ENCODE results near the gene ADSS1.
"Not testable (repeated sequence)": the region's sequence is repeated elsewhere in the genome, so short reads cannot be mapped to it uniquely, and the experiment has no call there.

The ADSS1 gene

DNA sequence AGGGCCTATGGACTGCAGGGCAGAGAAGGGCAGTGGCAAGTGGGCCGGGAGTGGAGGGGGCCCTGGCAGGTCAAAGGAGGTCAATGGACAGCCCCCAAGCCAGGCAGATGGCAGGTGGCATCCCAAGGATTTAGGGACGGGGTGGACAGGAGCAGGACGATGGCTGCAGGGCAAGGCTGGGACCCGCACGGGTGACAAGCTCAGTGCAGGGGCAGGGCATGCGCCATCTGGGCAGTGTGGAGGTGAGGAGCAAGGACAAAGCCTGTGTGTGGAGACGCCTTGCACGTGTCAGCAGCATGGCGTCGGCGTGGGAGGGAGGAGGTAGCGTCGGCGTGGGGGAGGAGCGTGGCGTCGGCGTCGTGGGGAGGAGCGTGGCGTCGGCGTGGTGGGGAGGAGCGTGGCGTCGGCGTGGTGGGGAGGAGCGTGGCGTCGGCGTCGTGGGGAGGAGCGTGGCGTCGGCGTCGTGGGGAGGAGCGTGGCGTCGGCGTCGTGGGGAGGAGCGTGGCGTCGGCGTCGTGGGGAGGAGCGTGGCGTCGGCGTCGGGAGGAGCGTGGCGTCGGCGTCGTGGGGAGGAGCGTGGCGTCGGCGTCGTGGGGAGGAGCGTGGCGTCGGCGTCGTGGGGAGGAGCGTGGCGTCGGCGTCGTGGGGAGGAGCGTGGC is 5.3 kb downstream of the ADSS1 start:
- DNase-seq; in situ Hi-C loops (cut with MboI; ENCODE audit: low pct_unique_long_range_greater_than_20kb, low sequenced_read_pairs): not testable (repeated sequence)

GRCh38 chr14:104729835-104730181 is 5.8 kb downstream of the ADSS1 start:
- in situ Hi-C loops (cut with MboI; ENCODE audit: low pct_unique_long_range_greater_than_20kb, low sequenced_read_pairs) = no loop called here
- no peak for DNase-seq

- in situ Hi-C loops (cut with MboI; ENCODE audit: low pct_unique_long_range_greater_than_20kb, low sequenced_read_pairs) = no loop called here
- no peak for DNase-seq
Measured at GRCh38 chr14:104730487-104730886, 6.5 kb downstream of the ADSS1 start.

DNA sequence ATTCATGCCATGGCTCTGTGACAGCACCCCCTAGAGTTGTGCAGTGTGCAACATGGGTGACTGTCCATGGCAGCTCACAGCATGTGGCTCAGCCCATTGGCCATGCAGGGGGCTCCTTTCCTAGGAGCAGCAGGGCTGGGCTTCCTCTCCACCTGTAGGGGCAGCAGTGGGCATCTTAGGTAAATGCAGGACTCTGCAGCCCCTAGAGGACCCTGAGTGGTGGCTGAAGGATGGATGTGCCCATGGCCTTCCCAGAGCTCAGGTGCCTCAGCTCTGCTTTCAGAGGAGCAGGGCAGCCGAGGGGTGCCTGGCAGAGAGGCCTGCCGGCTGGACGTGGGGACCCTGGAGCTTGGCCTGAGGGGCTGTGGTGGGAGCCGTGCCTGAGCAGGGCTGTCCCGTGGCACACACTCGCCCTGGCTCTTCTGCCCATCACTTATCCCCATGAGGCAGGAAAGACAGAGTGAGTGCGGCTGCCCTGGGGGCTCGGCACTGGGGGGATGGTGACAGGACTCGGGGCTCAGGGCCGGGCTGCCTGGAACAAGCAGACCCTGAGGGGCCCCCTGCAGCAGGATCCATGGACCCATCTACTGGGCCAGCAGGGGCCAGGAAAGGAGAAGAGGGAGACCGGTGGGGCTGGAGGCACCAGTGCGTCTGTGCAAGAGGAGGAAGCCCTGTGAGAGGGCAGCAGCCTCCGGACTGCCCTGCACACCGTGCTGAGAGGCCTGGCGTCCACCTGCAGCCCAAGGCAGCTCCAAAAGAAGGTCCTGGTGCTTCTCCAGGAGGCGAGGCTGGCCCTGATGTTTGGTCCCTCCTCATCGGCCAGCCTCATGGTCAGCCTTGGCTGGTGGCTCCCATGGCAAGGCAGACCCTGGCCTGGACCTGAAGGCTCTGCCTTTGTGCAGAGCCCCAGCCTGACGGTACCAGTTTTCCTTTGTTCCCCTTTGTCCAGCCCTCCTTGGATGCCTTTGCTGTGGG is 7.6 kb downstream of the ADSS1 start:
- DNase-seq = no peak

GRCh38 chr14:104732355-104732804 is 8.4 kb downstream of the ADSS1 start:
- in situ Hi-C loops (cut with MboI; ENCODE audit: low pct_unique_long_range_greater_than_20kb, low sequenced_read_pairs) = no loop called here
- no peak for DNase-seq

More for the DNA sequence above, 7.6 kb downstream of the ADSS1 start:
- in situ Hi-C loops (cut with MboI; ENCODE audit: low pct_unique_long_range_greater_than_20kb, low sequenced_read_pairs) = no loop called here

GRCh38 chr14:104732931-104733681 is 9.1 kb downstream of the ADSS1 start:
- DNase-seq = no peak
- in situ Hi-C loops (cut with MboI; ENCODE audit: low pct_unique_long_range_greater_than_20kb, low sequenced_read_pairs) = no loop called here

- no peak for DNase-seq
- in situ Hi-C loops (cut with MboI; ENCODE audit: low pct_unique_long_range_greater_than_20kb, low sequenced_read_pairs) = no loop called here
Measured at GRCh38 chr14:104734051-104734587, 10.1 kb downstream of the ADSS1 start.

GRCh38 chr14:104734601-104734990 is 10.6 kb downstream of the ADSS1 start:
- no peak for DNase-seq
- in situ Hi-C loops (cut with MboI; ENCODE audit: low pct_unique_long_range_greater_than_20kb, low sequenced_read_pairs) = no loop called here

DNA sequence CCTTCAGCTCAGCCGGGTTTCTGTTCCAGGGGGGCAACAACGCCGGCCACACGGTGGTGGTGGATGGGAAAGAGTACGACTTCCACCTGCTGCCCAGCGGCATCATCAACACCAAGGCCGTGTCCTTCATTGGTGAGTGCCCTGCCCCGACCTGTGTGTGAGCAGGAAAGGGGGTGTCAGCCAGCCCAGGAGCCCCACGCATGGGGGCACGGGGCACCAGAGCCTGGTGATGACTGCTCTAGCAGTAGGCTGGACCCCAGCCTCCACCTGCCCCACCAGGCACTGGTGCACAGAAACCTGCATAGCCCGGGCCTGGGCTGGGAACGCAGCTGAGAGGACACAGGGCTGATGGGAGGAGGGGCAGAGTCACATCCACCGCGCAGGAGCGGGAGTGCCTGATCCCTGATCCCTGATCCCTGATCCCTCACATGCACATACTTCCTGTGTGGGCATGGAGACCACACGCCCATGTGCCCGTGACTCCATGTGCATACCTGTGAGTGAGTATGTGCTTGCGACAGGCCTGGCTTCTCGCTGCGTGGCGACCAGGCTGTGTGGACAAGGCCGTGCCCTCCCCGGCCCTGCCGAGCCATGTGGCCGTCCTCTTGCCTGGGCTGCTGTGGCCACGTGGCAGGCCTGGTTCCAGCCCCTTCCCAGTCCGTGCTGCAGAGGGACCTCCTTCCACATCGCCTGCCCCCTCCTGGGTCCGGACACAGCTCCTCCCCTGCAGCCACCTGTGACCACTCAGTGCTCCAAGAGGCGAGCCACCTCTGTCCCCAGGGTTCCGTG is 11.2 kb downstream of the ADSS1 start:
- no peak for DNase-seq
- in situ Hi-C loops (cut with MboI; ENCODE audit: low pct_unique_long_range_greater_than_20kb, low sequenced_read_pairs) = no loop called here

DNA sequence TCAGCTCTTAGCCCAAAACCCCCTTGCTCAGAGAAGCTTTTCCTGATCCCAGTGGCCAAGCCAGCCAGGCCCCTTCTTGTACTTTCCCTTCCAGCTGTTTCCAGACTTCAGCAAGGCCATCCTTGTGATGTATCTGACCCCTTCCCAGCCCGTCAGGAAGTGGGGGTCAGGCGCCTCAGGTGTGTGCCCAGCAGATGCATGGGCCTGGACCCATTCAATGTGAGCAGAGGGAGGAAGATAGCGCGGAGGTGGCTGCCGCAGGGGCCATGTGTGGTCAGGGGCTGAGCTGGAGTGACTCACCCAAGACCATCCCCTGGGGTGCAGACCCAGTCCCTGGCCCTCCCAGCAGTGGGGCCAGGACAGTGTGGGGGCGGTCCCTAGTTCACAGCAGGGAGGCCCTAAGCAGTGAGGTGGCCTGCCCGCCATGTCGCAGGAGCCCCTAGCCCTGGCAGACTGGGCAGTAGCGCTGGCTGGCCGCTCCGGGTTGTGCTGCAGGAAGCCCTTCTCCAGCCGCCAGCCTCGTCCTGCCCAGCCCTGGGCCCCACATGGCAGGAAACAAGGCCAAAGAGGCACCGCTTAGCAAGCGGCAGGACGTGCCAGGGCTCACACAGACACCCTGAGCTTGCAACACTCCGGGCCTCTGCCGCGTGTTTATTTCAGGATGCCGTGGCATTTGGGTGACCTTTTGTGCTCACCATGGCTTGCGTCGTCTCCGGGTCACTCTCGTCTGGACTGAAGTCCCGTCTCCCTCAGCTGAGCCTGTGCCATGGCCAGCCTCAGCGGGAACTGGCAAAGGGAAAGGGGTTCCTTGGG is 12.0 kb downstream of the ADSS1 start:
- no peak for DNase-seq
- in situ Hi-C loops (cut with MboI; ENCODE audit: low pct_unique_long_range_greater_than_20kb, low sequenced_read_pairs) = no loop called here

GRCh38 chr14:104738375-104739019 is 14.5 kb downstream of the ADSS1 start:
- no peak for DNase-seq
- in situ Hi-C loops (cut with MboI; ENCODE audit: low pct_unique_long_range_greater_than_20kb, low sequenced_read_pairs) = no loop called here

DNA sequence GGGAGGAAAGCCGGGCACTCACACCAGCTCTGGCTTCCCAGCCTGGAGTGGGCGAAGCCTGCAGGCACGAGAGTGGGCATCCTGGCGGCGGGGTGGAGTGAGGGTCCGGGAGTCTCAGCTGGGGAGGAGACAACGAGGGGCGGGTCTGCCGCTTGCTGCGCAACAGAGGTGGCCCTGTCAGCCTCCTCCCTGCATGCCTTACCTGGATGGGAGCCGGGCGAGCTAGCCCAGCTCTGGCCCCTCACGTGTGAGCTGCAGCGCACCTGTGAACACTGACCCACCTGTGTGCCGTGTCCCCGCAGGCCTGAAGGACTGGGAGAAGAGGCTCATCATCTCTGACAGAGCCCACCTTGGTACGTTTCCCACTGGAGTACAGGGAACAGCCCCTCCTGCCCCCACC is 15.0 kb downstream of the ADSS1 start:
- DNase-seq = no peak
- in situ Hi-C loops (cut with MboI; ENCODE audit: low pct_unique_long_range_greater_than_20kb, low sequenced_read_pairs) = no loop called here

DNA sequence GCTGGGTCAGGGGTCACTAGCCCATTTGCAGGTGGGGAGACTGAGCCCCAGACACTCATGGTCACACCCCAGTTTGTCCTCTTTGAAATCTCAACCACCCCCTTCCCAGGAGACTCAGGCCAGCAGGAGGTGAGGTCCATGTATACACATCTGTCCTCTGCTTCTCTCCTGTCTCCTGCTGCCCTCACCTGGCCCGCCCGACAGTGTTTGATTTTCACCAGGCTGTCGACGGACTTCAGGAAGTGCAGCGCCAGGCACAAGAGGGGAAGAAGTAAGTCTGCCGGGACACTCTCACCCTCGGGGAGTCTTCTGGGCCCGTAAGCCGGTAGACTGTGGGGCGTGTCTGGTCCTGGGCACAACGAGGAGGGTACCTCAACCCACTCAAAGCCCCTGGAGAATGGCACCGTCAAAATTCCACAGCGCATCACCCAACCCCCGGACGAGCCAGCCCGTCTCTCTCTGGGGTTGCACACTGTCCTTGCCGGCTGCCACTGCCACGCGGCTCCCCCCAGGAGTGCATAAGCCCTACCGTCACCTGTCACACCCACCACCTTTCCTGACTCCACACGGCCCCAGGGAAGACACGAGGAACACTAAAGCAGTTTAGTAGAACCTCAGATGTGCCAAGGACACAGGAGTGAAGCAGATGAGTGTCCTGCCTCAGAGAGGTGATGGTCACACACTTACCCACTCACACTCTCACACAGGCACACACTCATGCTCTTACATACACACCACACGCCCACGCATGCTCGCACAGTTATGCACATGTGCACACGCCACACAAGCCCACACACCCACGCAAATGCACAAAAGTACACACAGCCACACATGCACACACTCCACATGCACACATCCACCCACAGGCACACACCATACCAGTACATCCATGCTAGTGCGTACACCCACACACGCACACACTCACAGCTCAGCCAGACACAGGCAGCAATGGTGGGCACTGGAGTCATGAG is 15.8 kb downstream of the ADSS1 start:
- no peak for DNase-seq
- in situ Hi-C loops (cut with MboI; ENCODE audit: low pct_unique_long_range_greater_than_20kb, low sequenced_read_pairs) = no loop called here

DNA sequence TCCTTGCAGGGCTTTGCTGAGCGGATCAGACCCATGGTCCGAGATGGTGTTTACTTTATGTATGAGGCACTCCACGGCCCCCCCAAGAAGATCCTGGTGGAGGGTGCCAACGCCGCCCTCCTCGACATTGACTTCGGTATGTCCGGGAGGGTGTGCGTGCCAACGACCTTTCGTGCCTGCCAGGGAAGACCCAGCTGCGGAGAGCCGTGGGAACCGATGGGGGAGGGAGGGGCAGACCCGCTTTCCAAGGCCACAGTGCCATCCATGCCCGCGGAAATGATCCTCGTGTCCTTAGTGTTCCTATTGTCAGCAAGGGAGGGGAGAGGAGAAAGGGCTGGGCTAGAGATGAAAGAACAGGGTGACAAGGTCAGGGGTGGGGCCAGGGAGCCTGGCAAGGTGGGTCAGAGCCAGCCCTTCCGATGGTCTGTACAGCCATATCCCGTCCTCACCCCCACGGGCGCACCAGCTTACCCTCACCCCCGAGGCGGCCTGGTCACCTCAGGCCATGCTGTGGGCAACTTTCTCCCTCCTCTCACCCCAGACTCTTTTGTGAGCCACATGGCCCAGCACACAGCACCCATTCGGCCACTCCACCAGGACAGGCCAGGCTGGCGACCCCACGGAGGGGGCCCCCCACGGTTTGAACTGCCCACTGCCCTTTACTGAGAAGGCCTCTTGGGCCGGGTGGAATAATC is 17.2 kb downstream of the ADSS1 start:
- DNase-seq = no peak
- in situ Hi-C loops (cut with MboI; ENCODE audit: low pct_unique_long_range_greater_than_20kb, low sequenced_read_pairs) = no loop called here

DNA sequence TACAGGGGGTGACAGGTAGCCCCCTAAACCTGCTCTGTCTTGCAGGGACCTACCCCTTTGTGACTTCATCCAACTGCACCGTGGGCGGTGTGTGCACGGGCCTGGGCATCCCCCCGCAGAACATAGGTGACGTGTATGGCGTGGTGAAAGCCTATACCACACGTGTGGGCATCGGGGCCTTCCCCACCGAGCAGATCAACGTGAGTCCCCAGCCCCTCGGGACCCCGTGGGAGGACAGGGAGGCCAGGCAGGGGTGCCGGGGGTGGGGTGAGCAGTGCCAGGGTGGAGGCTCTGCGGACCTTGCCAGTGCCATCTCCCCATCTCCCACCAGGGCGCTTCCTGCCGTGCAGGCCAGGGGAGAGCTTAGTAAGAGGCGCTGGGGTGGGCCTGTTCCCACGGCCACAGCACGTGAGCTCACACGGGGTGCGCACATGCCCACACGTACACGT is 17.8 kb downstream of the ADSS1 start:
- DNase-seq = no peak
- in situ Hi-C loops (cut with MboI; ENCODE audit: low pct_unique_long_range_greater_than_20kb, low sequenced_read_pairs) = no loop called here
